ENCODE data around the gene RPH3AL. TPM values are rescaled to one million over a fixed set of nuclear protein-coding genes. Genes with fewer than 3 reads are reported as not detected.

RPH3AL gene
- total RNA-seq, 4 donors from 2014 or later = 24.3 to 90.5 (median 47.2) TPM

- H3K36me3 ChIP-seq = no peaks in the 10 kb centered on the region
- 89% methylated on average over 24 of the region's 24 CpGs; no CpG with 5 or more reads in 1 of the 2 donors for WGBS, 2 donors (ENCODE audit: low coverage in 1 of 2)
- TF ChIP-seq EP300 (IDR thresholded peaks at IDR 0.05; ENCODE audit: low read depth) (no peak), CTCF (IDR thresholded peaks at IDR 0.05) (no peak), POLR2A (IDR thresholded peaks at IDR 0.05) (no peak), POLR2AphosphoS5 (IDR thresholded peaks at IDR 0.05) (no peak)
- H3K9me3 ChIP-seq = no peaks in the 10 kb centered on the region
- H3K4me3 ChIP-seq = no peak overlapping the region
- H3K27me3 ChIP-seq = no peaks in the 10 kb centered on the region
- no peak overlapping the region for H3K27ac ChIP-seq
- no peak for DNase-seq
- intact Hi-C loops (cut with DNase I; ENCODE audit: low total_unique reads) = no loop called here
- no peaks in the 10 kb centered on the region for H3K4me1 ChIP-seq
- in situ Hi-C loops (cut with MboI; ENCODE audit: low pct_ligation_motif_present in 1 of 4, low pct_unique_long_range_greater_than_20kb in 1 of 4, low sequenced_read_pairs in 3 of 4) = no loop called here
Measured at GRCh38 chr17:263773-264172, 88.8 kb downstream of the RPH3AL start.

- intact Hi-C loops (cut with DNase I; ENCODE audit: low total_unique reads) = no loop called here
- no peaks in the 10 kb centered on the region for H3K4me1 ChIP-seq
- H3K27ac ChIP-seq = no peak overlapping the region
- no peak overlapping the region for H3K4me3 ChIP-seq
- in situ Hi-C loops (cut with MboI; ENCODE audit: low pct_ligation_motif_present in 1 of 4, low pct_unique_long_range_greater_than_20kb in 1 of 4, low sequenced_read_pairs in 3 of 4) = no loop called here
- no peak for TF ChIP-seq EP300 (IDR thresholded peaks at IDR 0.05; ENCODE audit: low read depth)
- TF ChIP-seq POLR2AphosphoS5 (IDR thresholded peaks at IDR 0.05) = no peak
- TF ChIP-seq POLR2A (IDR thresholded peaks at IDR 0.05) = no peak
- no peak for TF ChIP-seq CTCF (IDR thresholded peaks at IDR 0.05)
- no peak for DNase-seq
- H3K36me3 ChIP-seq = no peaks in the 10 kb centered on the region
- no peaks in the 10 kb centered on the region for H3K27me3 ChIP-seq
- WGBS, 2 donors (ENCODE audit: low coverage in 1 of 2) = 96% methylated on average over 8 to 18 of the region's 18 CpGs
- H3K9me3 ChIP-seq = no peaks in the 10 kb centered on the region
Measured at GRCh38 chr17:263271-263670, 89.3 kb downstream of the RPH3AL start.

GRCh38 chr17:261635-262034 is 91.0 kb downstream of the RPH3AL start:
- WGBS, 2 donors (ENCODE audit: low coverage in 1 of 2) = 76 to 81% methylated on average over 7 to 8 of the region's 8 CpGs
- Histone ChIP-seq H3K9me3 (no peaks in the 10 kb centered on the region), H3K4me3 (no peak overlapping the region), H3K4me1 (no peaks in the 10 kb centered on the region), H3K27ac (no peak overlapping the region), H3K27me3 (no peaks in the 10 kb centered on the region), H3K36me3 (no peaks in the 10 kb centered on the region)
- in situ Hi-C loops (cut with MboI; ENCODE audit: low pct_ligation_motif_present in 1 of 4, low pct_unique_long_range_greater_than_20kb in 1 of 4, low sequenced_read_pairs in 3 of 4) (no loop called here), intact Hi-C loops (cut with DNase I; ENCODE audit: low total_unique reads) (no loop called here)
- DNase-seq = no peak
- TF ChIP-seq CTCF (IDR thresholded peaks at IDR 0.05) (no peak), POLR2AphosphoS5 (IDR thresholded peaks at IDR 0.05) (no peak), EP300 (IDR thresholded peaks at IDR 0.05; ENCODE audit: low read depth) (no peak), POLR2A (IDR thresholded peaks at IDR 0.05) (no peak)

- H3K36me3 ChIP-seq = no peaks in the 10 kb centered on the region
- H3K9me3 ChIP-seq = no peaks in the 10 kb centered on the region
- no peak overlapping the region for H3K27ac ChIP-seq
- 79 to 92% methylated on average over 4 of the region's 4 CpGs for WGBS, 2 donors (ENCODE audit: low coverage in 1 of 2)
- intact Hi-C loops (cut with DNase I; ENCODE audit: low total_unique reads) = no loop called here
- no peak for DNase-seq
- no peak overlapping the region for H3K4me3 ChIP-seq
- H3K4me1 ChIP-seq = no peaks in the 10 kb centered on the region
- no peaks in the 10 kb centered on the region for H3K27me3 ChIP-seq
- in situ Hi-C loops (cut with MboI; ENCODE audit: low pct_ligation_motif_present in 1 of 4, low pct_unique_long_range_greater_than_20kb in 1 of 4, low sequenced_read_pairs in 3 of 4) = no loop called here
- TF ChIP-seq EP300 (IDR thresholded peaks at IDR 0.05; ENCODE audit: low read depth) (no peak), POLR2A (IDR thresholded peaks at IDR 0.05) (no peak), POLR2AphosphoS5 (IDR thresholded peaks at IDR 0.05) (no peak), CTCF (IDR thresholded peaks at IDR 0.05) (no peak)
Measured at GRCh38 chr17:260944-261343, 91.7 kb downstream of the RPH3AL start.

Measured in transverse colon (tissue), 4 donors.